Progenitor cell of endocrine pancreas (in vitro differentiated cells): Measurements from ENCODE around the gene PLB1. TPM values are rescaled to one million over a fixed set of nuclear protein-coding genes. Genes with fewer than 3 reads are reported as not detected.

Experiments
- DNase-seq: peaks from one replicate; pipeline ENCODE4 v3.0.0; 2021; ENCODE audit warnings: low spot score; ENCODE audit not compliant: unreplicated experiment
- H3K27ac Mint-ChIP-seq: 2 replicates; pipeline ENCODE4 v1.8.0; 2021; ENCODE audit warnings: mild to moderate bottlenecking, moderate library complexity, mixed read lengths
- H3K27me3 Mint-ChIP-seq: 2 replicates; pipeline ENCODE4 v1.8.0; 2021; ENCODE audit warnings: mixed read lengths
- H3K36me3 Mint-ChIP-seq: 2 replicates; pipeline ENCODE4 v1.8.0; 2022; ENCODE audit warnings: mixed read lengths; ENCODE audit not compliant: insufficient read depth
- H3K4me1 Mint-ChIP-seq: 2 replicates; pipeline ENCODE4 v1.8.0; 2021; ENCODE audit warnings: low read depth, mixed read lengths
- H3K4me3 Mint-ChIP-seq: 2 replicates; pipeline ENCODE4 v1.8.0; 2021; ENCODE audit warnings: low read depth, mild to moderate bottlenecking, moderate library complexity, mixed read lengths
- H3K9me3 Mint-ChIP-seq: 2 replicates; pipeline ENCODE4 v1.8.0; 2021; ENCODE audit warnings: low read depth, mixed read lengths
- total RNA-seq: library from RNA; stranded (reverse); gene quantifications from 2 replicates; pipeline ENCODE4 v1.2.1, GENCODE V29; 2021
- TF ChIP-seq, protein P1 (sequence below): fragments of 200-600 bp; sonication (generic); IDR thresholded peaks from one replicate; pipeline ENCODE4 v1.5.0; 2021; ENCODE audit warnings: antibody characterized with exemption, mild to moderate bottlenecking; ENCODE audit not compliant: unreplicated experiment

PLB1 gene
- total RNA-seq, 1 donor from 2014 or later = 0.65 TPM

DNA sequence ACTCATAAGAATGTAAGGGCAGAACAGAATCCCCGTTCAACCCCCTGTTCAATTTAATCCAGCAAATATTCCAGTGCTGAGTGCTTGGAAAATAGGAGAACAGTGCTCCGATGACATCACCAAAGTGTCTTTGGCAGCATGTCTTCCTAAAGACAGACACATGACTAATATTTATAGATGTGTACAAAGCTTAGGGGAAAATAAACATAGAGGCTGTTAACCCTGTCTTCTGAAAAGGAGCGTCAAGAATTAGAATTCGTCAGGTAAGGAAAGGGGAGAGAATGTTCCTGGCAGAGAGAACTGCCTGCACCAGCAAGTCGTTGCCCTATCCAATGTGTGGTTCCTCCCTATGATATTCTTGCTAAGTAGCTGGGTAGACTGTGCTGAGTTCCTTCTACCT is 72.7 kb downstream of the PLB1 start:
- TF ChIP-seq, protein P1, sequence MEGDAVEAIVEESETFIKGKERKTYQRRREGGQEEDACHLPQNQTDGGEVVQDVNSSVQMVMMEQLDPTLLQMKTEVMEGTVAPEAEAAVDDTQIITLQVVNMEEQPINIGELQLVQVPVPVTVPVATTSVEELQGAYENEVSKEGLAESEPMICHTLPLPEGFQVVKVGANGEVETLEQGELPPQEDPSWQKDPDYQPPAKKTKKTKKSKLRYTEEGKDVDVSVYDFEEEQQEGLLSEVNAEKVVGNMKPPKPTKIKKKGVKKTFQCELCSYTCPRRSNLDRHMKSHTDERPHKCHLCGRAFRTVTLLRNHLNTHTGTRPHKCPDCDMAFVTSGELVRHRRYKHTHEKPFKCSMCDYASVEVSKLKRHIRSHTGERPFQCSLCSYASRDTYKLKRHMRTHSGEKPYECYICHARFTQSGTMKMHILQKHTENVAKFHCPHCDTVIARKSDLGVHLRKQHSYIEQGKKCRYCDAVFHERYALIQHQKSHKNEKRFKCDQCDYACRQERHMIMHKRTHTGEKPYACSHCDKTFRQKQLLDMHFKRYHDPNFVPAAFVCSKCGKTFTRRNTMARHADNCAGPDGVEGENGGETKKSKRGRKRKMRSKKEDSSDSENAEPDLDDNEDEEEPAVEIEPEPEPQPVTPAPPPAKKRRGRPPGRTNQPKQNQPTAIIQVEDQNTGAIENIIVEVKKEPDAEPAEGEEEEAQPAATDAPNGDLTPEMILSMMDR = no peak
- DNase-seq = no peak
- peaks cover 26% of the 10 kb centered on the region for H3K27me3 Mint-ChIP-seq
- H3K36me3 Mint-ChIP-seq = no peaks in the 10 kb centered on the region
- H3K4me3 Mint-ChIP-seq = no peak overlapping the region
- no peaks in the 10 kb centered on the region for H3K4me1 Mint-ChIP-seq
- H3K27ac Mint-ChIP-seq = no peak overlapping the region
- no peaks in the 10 kb centered on the region for H3K9me3 Mint-ChIP-seq

DNA sequence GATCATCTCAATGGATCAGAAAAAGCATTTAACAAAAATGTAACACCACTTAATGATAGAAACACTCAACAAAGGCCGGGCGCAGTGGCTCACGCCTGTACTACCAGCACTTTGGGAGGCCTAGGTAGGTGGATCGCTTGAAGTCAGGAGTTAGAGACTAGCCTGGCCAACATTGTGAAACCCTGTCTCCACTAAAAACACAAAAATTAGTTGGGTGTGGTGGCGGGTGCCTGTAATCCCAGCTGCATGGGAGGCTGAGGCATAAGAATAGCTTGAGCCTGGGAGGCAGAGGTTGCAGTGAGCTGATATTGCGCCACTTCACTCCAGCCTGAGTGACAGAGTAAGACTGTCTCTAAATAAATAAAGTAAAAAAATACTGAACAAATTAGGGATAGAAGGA is 74.6 kb downstream of the PLB1 start:
- H3K4me1 Mint-ChIP-seq = no peaks in the 10 kb centered on the region
- H3K36me3 Mint-ChIP-seq = no peaks in the 10 kb centered on the region
- no peak for DNase-seq
- H3K4me3 Mint-ChIP-seq = no peak overlapping the region
- TF ChIP-seq, protein P1 = no peak
- no peaks in the 10 kb centered on the region for H3K9me3 Mint-ChIP-seq
- H3K27me3 Mint-ChIP-seq = peaks cover 16% of the 10 kb centered on the region
- H3K27ac Mint-ChIP-seq = no peak overlapping the region

DNA sequence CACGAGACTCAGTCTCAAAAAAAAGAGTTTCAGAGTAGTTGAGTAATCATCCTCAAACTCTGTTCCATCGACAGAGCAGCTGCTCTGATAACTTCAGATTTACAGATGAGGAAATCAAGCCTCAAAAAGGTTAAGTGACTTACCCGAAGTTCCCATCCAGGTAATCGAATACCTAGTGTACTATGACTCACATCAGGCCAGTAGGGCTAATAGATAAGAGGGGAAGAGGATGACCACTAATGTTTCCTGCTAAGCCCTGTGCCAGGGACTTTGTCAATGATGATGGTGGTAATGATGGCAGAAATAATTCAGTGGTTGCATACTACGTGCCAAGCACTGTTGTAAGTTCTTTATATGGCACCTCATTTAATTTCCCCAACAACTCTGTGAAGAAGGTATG is 80.9 kb downstream of the PLB1 start:
- Mint-ChIP-seq H3K4me3 (no peak overlapping the region), H3K27me3 (no peaks in the 10 kb centered on the region), H3K36me3 (no peaks in the 10 kb centered on the region), H3K27ac (no peak overlapping the region), H3K9me3 (no peaks in the 10 kb centered on the region), H3K4me1 (no peaks in the 10 kb centered on the region)
- DNase-seq = no peak
- TF ChIP-seq, protein P1 = no peak

DNA sequence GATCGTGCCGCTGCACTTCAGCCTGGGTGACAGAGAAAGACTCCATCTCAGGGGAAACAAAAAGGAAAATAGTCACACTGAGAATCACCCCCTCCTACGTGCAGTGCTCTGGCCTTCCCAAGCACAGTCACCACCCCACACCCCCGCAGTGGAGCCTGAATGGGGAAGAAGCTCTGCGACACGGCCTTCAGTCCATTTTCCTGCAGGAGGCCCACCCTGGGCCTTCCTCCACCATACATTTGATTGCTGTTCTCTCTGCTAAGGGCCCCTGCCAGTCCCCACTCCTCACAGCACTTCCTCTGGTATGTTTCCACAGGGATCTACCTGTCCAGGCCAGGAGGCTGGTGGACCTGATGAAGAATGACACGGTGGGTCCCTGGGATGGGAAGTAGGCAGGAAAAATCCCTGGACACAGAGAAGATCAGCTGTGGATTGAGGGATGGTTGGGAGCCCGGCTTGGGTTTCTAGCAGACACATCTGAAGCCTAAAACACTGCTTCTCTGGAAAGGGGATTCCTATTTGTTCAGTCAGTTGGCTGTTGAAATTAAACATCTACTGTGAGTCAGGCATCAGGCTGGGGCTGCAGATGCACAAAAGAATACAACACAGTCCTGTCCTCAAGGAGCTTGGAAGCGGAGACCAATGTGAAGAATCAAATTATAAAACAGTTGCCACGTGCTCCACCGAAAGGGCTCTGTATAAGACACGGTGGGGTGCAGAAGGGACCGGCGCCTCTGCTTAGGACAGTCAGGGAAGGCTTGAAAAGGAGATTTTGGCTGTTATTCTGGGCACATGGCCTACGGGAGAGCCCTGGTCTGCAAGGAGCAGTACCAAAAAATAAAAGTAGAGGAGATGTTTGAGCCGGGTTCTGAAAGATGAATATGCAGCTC is 82.2 kb downstream of the PLB1 start:
- H3K36me3 Mint-ChIP-seq = no peaks in the 10 kb centered on the region
- H3K4me1 Mint-ChIP-seq = no peaks in the 10 kb centered on the region
- H3K27me3 Mint-ChIP-seq = no peaks in the 10 kb centered on the region
- DNase-seq = no peak
- no peak overlapping the region for H3K4me3 Mint-ChIP-seq
- H3K9me3 Mint-ChIP-seq = no peaks in the 10 kb centered on the region
- peak overlapping the region; percentile 20 for H3K27ac Mint-ChIP-seq
- TF ChIP-seq, protein P1 = no peak

DNA sequence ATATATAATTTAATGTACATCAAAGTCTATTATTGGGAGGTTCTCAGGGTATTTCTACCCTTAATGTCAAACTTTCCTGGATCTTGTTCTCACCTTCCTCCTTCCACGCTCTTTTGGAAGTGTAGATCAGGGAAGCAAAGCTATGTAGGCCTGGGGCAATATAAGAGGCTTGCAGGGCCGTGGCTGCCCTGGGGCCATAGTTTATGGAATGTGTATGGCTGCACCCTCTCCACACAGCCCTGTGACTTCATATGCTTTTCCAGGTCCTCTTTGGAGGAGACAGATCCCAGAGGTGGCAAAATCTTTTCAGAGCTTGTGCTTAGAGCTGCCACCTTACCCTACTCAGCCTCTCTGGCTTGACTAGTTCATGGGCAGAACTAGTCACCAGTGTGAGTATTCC is 82.9 kb downstream of the PLB1 start:
- no peak for DNase-seq
- Mint-ChIP-seq H3K36me3 (no peaks in the 10 kb centered on the region), H3K4me1 (no peaks in the 10 kb centered on the region), H3K9me3 (no peaks in the 10 kb centered on the region), H3K27me3 (no peaks in the 10 kb centered on the region), H3K27ac (no peak overlapping the region), H3K4me3 (no peak overlapping the region)
- TF ChIP-seq, protein P1 = no peak
